ENCODE results near the gene ANKRD63. TPM values are rescaled to one million over a fixed set of nuclear protein-coding genes. Genes with fewer than 3 reads are reported as not detected.

The ANKRD63 gene
- total RNA-seq, 1 donor = not detected

- H3K4me3 ChIP-seq (ENCODE audit: low read depth, low read length) = no peak overlapping the region
- DNase-seq (ENCODE audit: low read depth) = no peak
- TF ChIP-seq, protein P1, sequence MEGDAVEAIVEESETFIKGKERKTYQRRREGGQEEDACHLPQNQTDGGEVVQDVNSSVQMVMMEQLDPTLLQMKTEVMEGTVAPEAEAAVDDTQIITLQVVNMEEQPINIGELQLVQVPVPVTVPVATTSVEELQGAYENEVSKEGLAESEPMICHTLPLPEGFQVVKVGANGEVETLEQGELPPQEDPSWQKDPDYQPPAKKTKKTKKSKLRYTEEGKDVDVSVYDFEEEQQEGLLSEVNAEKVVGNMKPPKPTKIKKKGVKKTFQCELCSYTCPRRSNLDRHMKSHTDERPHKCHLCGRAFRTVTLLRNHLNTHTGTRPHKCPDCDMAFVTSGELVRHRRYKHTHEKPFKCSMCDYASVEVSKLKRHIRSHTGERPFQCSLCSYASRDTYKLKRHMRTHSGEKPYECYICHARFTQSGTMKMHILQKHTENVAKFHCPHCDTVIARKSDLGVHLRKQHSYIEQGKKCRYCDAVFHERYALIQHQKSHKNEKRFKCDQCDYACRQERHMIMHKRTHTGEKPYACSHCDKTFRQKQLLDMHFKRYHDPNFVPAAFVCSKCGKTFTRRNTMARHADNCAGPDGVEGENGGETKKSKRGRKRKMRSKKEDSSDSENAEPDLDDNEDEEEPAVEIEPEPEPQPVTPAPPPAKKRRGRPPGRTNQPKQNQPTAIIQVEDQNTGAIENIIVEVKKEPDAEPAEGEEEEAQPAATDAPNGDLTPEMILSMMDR (IDR thresholded peaks at IDR 0.05; ENCODE audit: insufficient read depth, low read length) = no peak
Observed at GRCh38 chr15:40281801-40282146, 1.1 kb downstream of the ANKRD63 start.

DNA sequence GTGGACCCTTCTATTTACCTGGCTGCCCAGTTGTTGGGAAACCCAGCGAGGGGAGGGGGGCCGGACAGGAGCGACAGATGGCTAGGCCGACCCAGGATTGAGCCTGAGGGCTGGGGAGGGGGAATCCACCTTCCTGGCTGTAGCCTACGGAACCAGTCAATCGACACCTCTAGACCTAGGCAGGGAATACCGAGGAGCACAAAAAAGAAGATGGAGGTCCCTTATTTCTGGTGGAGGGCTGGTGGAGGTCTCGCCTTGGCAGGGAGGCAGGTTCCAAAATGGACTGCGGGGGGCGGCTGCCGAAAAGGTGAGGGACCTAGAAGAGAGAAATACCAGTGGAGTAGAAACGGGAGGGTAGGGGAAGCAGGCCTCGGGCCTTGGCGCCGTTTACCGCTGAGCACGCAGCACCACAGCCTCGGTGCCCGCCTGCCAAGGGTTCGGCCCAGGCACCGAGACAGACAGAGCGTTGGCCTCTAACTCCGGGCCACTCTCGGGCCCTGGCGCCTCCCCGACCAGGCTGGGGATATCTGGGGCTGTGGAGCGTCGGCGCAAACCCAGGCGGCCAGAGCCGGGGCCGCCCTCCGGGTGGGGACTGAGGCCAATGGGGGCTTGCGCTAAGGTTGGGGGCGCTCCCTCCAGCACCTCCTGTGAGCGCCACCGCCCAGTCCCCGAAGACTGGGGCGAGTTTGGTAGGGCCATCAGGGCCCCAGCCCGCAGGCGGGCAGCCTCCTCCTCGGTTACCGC lies 1.6 kb downstream of the ANKRD63 start:
- DNase-seq (ENCODE audit: low read depth) = no peak
- TF ChIP-seq, protein P1 (IDR thresholded peaks at IDR 0.05; ENCODE audit: insufficient read depth, low read length) = no peak
- H3K4me3 ChIP-seq (ENCODE audit: low read depth, low read length) = no peak overlapping the region

DNA sequence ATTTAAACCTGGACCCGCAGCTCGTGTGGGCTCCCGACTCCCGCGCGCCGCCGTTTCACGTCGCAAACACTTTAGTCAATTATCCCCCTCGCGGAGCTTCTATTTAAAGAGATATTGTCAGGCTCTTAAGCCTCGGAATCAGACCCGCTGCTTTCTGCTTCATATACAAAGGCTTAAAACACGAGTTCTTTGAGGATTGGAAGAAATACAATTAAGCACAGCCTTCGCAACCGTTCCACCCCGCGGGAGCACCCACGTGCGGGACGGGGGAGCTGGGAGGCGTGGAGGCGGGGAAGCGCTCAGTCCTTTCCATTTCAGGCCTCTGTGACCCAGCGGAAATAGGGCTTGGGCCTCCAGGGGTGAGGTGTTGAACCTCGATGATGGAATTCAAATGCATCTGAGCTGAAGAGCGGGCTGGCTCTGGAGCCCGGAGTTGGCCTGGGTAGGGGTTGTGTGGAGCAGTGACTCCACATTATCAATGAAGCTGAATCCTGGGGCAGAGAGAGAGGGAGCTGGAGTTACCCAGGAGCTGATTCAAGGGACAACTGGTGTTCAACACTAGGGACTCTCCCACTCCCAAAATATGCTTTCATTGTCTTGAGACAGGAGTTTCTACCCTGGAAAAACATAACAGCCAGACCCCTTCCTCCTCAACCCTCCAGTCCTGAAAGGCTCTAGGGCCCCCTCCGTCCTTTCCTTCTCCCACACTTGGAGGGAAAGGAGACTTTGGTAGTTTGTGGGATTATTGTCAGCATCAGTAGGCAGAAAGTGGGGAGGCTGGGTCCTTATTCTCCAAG lies 2.4 kb downstream of the ANKRD63 start:
- no peak for DNase-seq (ENCODE audit: low read depth)
- TF ChIP-seq, protein P1 (IDR thresholded peaks at IDR 0.05; ENCODE audit: insufficient read depth, low read length) = no peak
- H3K4me3 ChIP-seq (ENCODE audit: low read depth, low read length) = no peak overlapping the region

- TF ChIP-seq, protein P1 (IDR thresholded peaks at IDR 0.05; ENCODE audit: insufficient read depth, low read length) = peak; percentile 98
- H3K4me3 ChIP-seq (ENCODE audit: low read depth, low read length) = no peak overlapping the region
- peak; percentile 53 for DNase-seq (ENCODE audit: low read depth)
Observed at GRCh38 chr15:40279437-40280141, 3.3 kb downstream of the ANKRD63 start.

- H3K4me3 ChIP-seq (ENCODE audit: low read depth, low read length) = no peak overlapping the region
- TF ChIP-seq, protein P1 (IDR thresholded peaks at IDR 0.05; ENCODE audit: insufficient read depth, low read length) = no peak
- DNase-seq (ENCODE audit: low read depth) = no peak
Observed at GRCh38 chr15:40278026-40278425, 4.8 kb downstream of the ANKRD63 start.

DNA sequence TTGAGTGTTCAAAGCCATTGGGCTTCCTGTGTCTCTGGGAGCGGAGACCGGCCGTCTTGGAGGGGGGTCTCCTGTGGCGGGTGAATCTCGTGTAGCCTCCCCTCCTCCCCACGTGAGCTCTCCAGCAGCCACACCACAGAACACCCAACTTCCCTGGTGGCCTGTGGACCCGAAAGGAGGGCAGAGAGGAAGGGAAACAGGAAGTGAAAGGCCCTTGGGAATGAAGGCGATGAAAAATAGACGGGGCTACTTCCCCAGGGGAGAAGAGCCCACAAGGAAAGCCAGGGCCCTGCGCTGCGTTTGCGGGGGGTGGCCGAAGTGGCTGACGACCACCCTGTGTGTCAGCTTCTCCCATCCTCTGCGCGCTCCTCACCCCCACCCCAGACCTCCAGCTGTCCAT lies 5.4 kb downstream of the ANKRD63 start:
- DNase-seq (ENCODE audit: low read depth) = no peak
- no peak overlapping the region for H3K4me3 ChIP-seq (ENCODE audit: low read depth, low read length)
- TF ChIP-seq, protein P1 (IDR thresholded peaks at IDR 0.05; ENCODE audit: insufficient read depth, low read length) = no peak

All from fibroblast of the aortic adventitia (primary cell).